ENCODE measurements around the gene GFY. TPM values are rescaled to one million over a fixed set of nuclear protein-coding genes. Genes with fewer than 3 reads are reported as not detected.

Gene GFY
- not detected for total RNA-seq

- Histone ChIP-seq H3K27ac (no peak within 1 kb of the TSS), H3K27me3 (peaks cover 5 to 100% of the 10 kb centered on the region in 2 donors), H3K4me1 (peaks cover 0 to 53% (median 21%) of the 10 kb centered on the region in 4 donors), H3K4me3 (no peak within 1 kb of the TSS), H3K36me3 (no peaks in the 10 kb centered on the region), H3K9me3 (no peaks in the 10 kb centered on the region)
- no peak for TF ChIP-seq CTCF (IDR thresholded peaks at IDR 0.05)
- no peak for TF ChIP-seq EP300 (IDR thresholded peaks at IDR 0.05)
- no peak for TF ChIP-seq POLR2A (IDR thresholded peaks at IDR 0.05)
- 55 to 58% methylated on average over 7 of the region's 7 CpGs for WGBS, 2 donors
- no peak for DNase-seq (ENCODE audit: low spot score in 2 of 2)
These were observed at the start of gene GFY for GRCh38 chr19:49425178-49425577. TSS of gene GFY (plus strand) at chr19:49425388. CDS start at chr19:49426431, 1,043 bp downstream.

GRCh38 chr19:49378512-49378911 lies 46.7 kb upstream of the GFY start:
- 60 to 65% methylated on average over 3 of the region's 3 CpGs for WGBS, 2 donors
- H3K27ac ChIP-seq, result no peak overlapping the region
- no peaks in the 10 kb centered on the region for H3K27me3 ChIP-seq
- peaks cover 0 to 22% (median 5%) of the 10 kb centered on the region in 4 donors for H3K9me3 ChIP-seq
- no peak overlapping the region for H3K4me3 ChIP-seq
- no peaks in the 10 kb centered on the region for H3K36me3 ChIP-seq
- DNase-seq (ENCODE audit: low spot score in 2 of 2), result no peak
- TF ChIP-seq CTCF (IDR thresholded peaks at IDR 0.05) (no peak), POLR2A (IDR thresholded peaks at IDR 0.05) (no peak), EP300 (IDR thresholded peaks at IDR 0.05) (no peak)
- H3K4me1 ChIP-seq, result no peaks in the 10 kb centered on the region

GRCh38 chr19:49380391-49380790 lies 44.8 kb upstream of the GFY start:
- H3K9me3 ChIP-seq, result peaks cover 0 to 22% (median 5%) of the 10 kb centered on the region in 4 donors
- H3K4me3 ChIP-seq, result no peak overlapping the region
- no peaks in the 10 kb centered on the region for H3K27me3 ChIP-seq
- DNase-seq (ENCODE audit: low spot score in 2 of 2), result no peak
- H3K36me3 ChIP-seq, result no peaks in the 10 kb centered on the region
- no peaks in the 10 kb centered on the region for H3K4me1 ChIP-seq
- 83 to 87% methylated on average over 3 of the region's 3 CpGs for WGBS, 2 donors
- H3K27ac ChIP-seq, result no peak overlapping the region
- TF ChIP-seq CTCF (IDR thresholded peaks at IDR 0.05) (no peak), POLR2A (IDR thresholded peaks at IDR 0.05) (no peak), EP300 (IDR thresholded peaks at IDR 0.05) (no peak)

GRCh38 chr19:49382639-49383038 lies 42.5 kb upstream of the GFY start:
- Histone ChIP-seq H3K27me3 (peaks cover 0 to 3% of the 10 kb centered on the region in 2 donors), H3K27ac (no peak overlapping the region), H3K9me3 (peaks cover 0 to 22% (median 5%) of the 10 kb centered on the region in 4 donors), H3K36me3 (no peaks in the 10 kb centered on the region), H3K4me3 (no peak overlapping the region), H3K4me1 (no peaks in the 10 kb centered on the region)
- TF ChIP-seq POLR2A (IDR thresholded peaks at IDR 0.05), result no peak
- TF ChIP-seq CTCF (IDR thresholded peaks at IDR 0.05), result no peak
- TF ChIP-seq EP300 (IDR thresholded peaks at IDR 0.05), result no peak
- no peak for DNase-seq (ENCODE audit: low spot score in 2 of 2)
- WGBS, 2 donors, result 89 to 94% methylated on average over 5 of the region's 5 CpGs

- TF ChIP-seq CTCF (IDR thresholded peaks at IDR 0.05) (no peak), POLR2A (IDR thresholded peaks at IDR 0.05) (no peak), EP300 (IDR thresholded peaks at IDR 0.05) (no peak)
- Histone ChIP-seq H3K4me1 (no peaks in the 10 kb centered on the region), H3K9me3 (peaks cover 0 to 22% (median 5%) of the 10 kb centered on the region in 4 donors), H3K27me3 (peaks cover 0 to 9% of the 10 kb centered on the region in 2 donors), H3K27ac (no peak overlapping the region), H3K4me3 (no peak overlapping the region), H3K36me3 (no peaks in the 10 kb centered on the region)
- 2 to 90% methylated on average over 1 of the region's 1 CpG for WGBS, 2 donors
- DNase-seq (ENCODE audit: low spot score in 2 of 2), result no peak
These were observed 41.6 kb upstream of the GFY start for GRCh38 chr19:49383599-49383998.

Measured in tibial nerve (tissue), 4 donors.